Measurements from ENCODE around the gene SPATS2L.

Gene SPATS2L

GRCh38 chr2:200351815-200352214, 45.3 kb downstream of the SPATS2L start:
- DNase-seq (ENCODE audit: low spot score) = no peak

GRCh38 chr2:200352636-200353035, 46.1 kb downstream of the SPATS2L start:
- DNase-seq (ENCODE audit: low spot score) = no peak

GRCh38 chr2:200353120-200353519, 46.6 kb downstream of the SPATS2L start:
- DNase-seq (ENCODE audit: low spot score) = no peak

- DNase-seq (ENCODE audit: low spot score) = no peak
These were observed 47.4 kb downstream of the SPATS2L start for GRCh38 chr2:200353874-200354273.

GRCh38 chr2:200354833-200355751, 48.6 kb downstream of the SPATS2L start:
- no peak for DNase-seq (ENCODE audit: low spot score)

- DNase-seq (ENCODE audit: low spot score) = no peak
These were observed 49.8 kb downstream of the SPATS2L start for GRCh38 chr2:200356321-200356720.

- no peak for DNase-seq (ENCODE audit: low spot score)
These were observed 50.4 kb downstream of the SPATS2L start for GRCh38 chr2:200356857-200357384.

GRCh38 chr2:200357845-200358244, 51.4 kb downstream of the SPATS2L start:
- no peak for DNase-seq (ENCODE audit: low spot score)

- DNase-seq (ENCODE audit: low spot score) = no peak
These were observed 53.1 kb downstream of the SPATS2L start for GRCh38 chr2:200359552-200359951.

- DNase-seq (ENCODE audit: low spot score) = no peak
These were observed 53.9 kb downstream of the SPATS2L start for GRCh38 chr2:200360364-200360763.

GRCh38 chr2:200362202-200362917, 55.9 kb downstream of the SPATS2L start:
- no peak for DNase-seq (ENCODE audit: low spot score)

GRCh38 chr2:200363279-200363678, 56.8 kb downstream of the SPATS2L start:
- DNase-seq (ENCODE audit: low spot score) = no peak

- DNase-seq (ENCODE audit: low spot score) = no peak
These were observed 57.6 kb downstream of the SPATS2L start for GRCh38 chr2:200364142-200364541.

- no peak for DNase-seq (ENCODE audit: low spot score)
These were observed 58.1 kb downstream of the SPATS2L start for GRCh38 chr2:200364620-200365019.

GRCh38 chr2:200365209-200365608, 58.7 kb downstream of the SPATS2L start:
- no peak for DNase-seq (ENCODE audit: low spot score)

- no peak for DNase-seq (ENCODE audit: low spot score)
These were observed 60.7 kb downstream of the SPATS2L start for GRCh38 chr2:200367155-200367554.

GRCh38 chr2:200369886-200370285, 63.4 kb downstream of the SPATS2L start:
- DNase-seq (ENCODE audit: low spot score) = no peak

GRCh38 chr2:200373231-200373630, 66.7 kb downstream of the SPATS2L start:
- no peak for DNase-seq (ENCODE audit: low spot score)

- peak; percentile 61 for DNase-seq (ENCODE audit: low spot score)
These were observed 67.5 kb downstream of the SPATS2L start for GRCh38 chr2:200373973-200374416.

- DNase-seq (ENCODE audit: low spot score) = no peak
These were observed 70.2 kb downstream of the SPATS2L start for GRCh38 chr2:200376513-200377354.

GRCh38 chr2:200377355-200378336, 71.2 kb downstream of the SPATS2L start:
- DNase-seq (ENCODE audit: low spot score) = no peak
